HEK293 (cell line): Measurements from ENCODE around the gene SLC9A4.

ENCODE experiments used
- CTCF ChIA-PET: fragments of 350-600 bp; formaldehyde crosslinking; extraction: SDS; loops from one replicate; lab custom pipeline; 2021; ENCODE audit warnings: antibody characterized with exemption; lab: Yijun Ruan, JAX
- POLR2A ChIA-PET: fragments of 300-600 bp; formaldehyde crosslinking; extraction: SDS; loops from one replicate; lab custom pipeline; 2020; ENCODE audit warnings: antibody characterized with exemption, inconsistent platforms; lab: Yijun Ruan, JAX
- H3K27ac ChIP-seq: fragments of 200-500 bp; sonication (Bioruptor generic); 2 replicates; pipeline ENCODE4 v1.5.1; 2014; ENCODE audit warnings: low read depth, low read length, control low read depth, inconsistent platforms; ENCODE audit errors: extremely low read depth
- H3K36me3 ChIP-seq, 2 experiments: fragments of 200-500 bp in 1 of 2; sonication (Bioruptor generic) in 1 of 2; 1 replicate in 1 of 2; 2 replicates in 1 of 2; pipeline ENCODE4 v1.5.1; 2014 to 2017; ENCODE audit warnings: inconsistent platforms in 2 of 2, low read length in 2 of 2; ENCODE audit not compliant: control insufficient read depth in 2 of 2, insufficient read depth in 1 of 2
- H3K4me1 ChIP-seq: fragments of 200-500 bp; sonication (Bioruptor generic); 2 replicates; pipeline ENCODE4 v1.5.1; 2014; ENCODE audit warnings: mild to moderate bottlenecking, low read length, inconsistent platforms; ENCODE audit not compliant: control insufficient read depth, insufficient read depth
- H3K4me3 ChIP-seq: 2 replicates; pipeline ENCODE4 v1.5.1; 2011; ENCODE audit warnings: low read depth, mild to moderate bottlenecking, control low read depth, low read length, moderate library complexity
- H3K9me3 ChIP-seq: fragments of 200-500 bp; sonication (Bioruptor generic); 2 replicates; pipeline ENCODE4 v1.5.1; 2014; ENCODE audit warnings: low read depth, low read length, inconsistent platforms; ENCODE audit not compliant: control insufficient read depth, insufficient read depth
- BCL11B ChIP-seq: fragments of 450-650 bp; formaldehyde crosslinking; IDR thresholded peaks from 2 replicates; pipeline ENCODE4 v1.5.1; 2016; ENCODE audit warnings: low read depth, missing biosample characterization, missing genetic modification characterization
- EGR2 ChIP-seq: fragments of 450-650 bp; formaldehyde crosslinking; IDR thresholded peaks from 2 replicates; pipeline ENCODE4 v1.5.1; 2016; ENCODE audit warnings: low read depth, missing biosample characterization, missing genetic modification characterization
- HOXC10 ChIP-seq: sonication (generic); formaldehyde crosslinking; IDR thresholded peaks from 2 replicates; pipeline ENCODE4 v1.8.1; 2023; ENCODE audit warnings: mild to moderate bottlenecking, missing genetic modification reagents
- IKZF3 ChIP-seq: fragments of 450-650 bp; IDR thresholded peaks from 2 replicates; pipeline ENCODE4 v1.5.0; 2018; ENCODE audit warnings: missing biosample characterization, mild to moderate bottlenecking, missing genetic modification characterization, moderate library complexity
- MEIS1 ChIP-seq: sonication (generic); formaldehyde crosslinking; IDR thresholded peaks from 2 replicates; pipeline ENCODE4 v1.8.1; 2022; ENCODE audit warnings: missing genetic modification reagents, mild to moderate bottlenecking, borderline replicate concordance
- MYNN ChIP-seq: fragments of 450-650 bp; formaldehyde crosslinking; IDR thresholded peaks from 2 replicates; pipeline ENCODE4 v1.5.1; 2016; ENCODE audit warnings: missing biosample characterization, missing genetic modification characterization, borderline replicate concordance
- REPIN1 ChIP-seq: fragments of 450-650 bp; formaldehyde crosslinking; IDR thresholded peaks from 2 replicates; pipeline ENCODE4 v1.5.1; 2017; ENCODE audit warnings: missing biosample characterization, missing genetic modification characterization, low read depth
- SCRT2 ChIP-seq: fragments of 450-650 bp; formaldehyde crosslinking; IDR thresholded peaks from 2 replicates; pipeline ENCODE4 v1.5.1; 2016; ENCODE audit warnings: missing biosample characterization, missing genetic modification characterization
- TRIM28 ChIP-seq: IDR thresholded peaks from 2 replicates; pipeline ENCODE4 v1.6.1; 2011; ENCODE audit warnings: low read length, control low read depth, borderline replicate concordance
- ZBTB20 ChIP-seq: fragments of 450-650 bp; formaldehyde crosslinking; IDR thresholded peaks from 2 replicates; pipeline ENCODE4 v1.5.1; 2016; ENCODE audit warnings: missing biosample characterization, missing genetic modification characterization
- ZBTB48 ChIP-seq: fragments of 450-650 bp; formaldehyde crosslinking; IDR thresholded peaks from 2 replicates; pipeline ENCODE4 v1.5.1; 2016; ENCODE audit warnings: missing biosample characterization, missing genetic modification characterization
- ZFP37 ChIP-seq: fragments of 450-650 bp; formaldehyde crosslinking; IDR thresholded peaks from 2 replicates; pipeline ENCODE4 v1.5.1; 2016; ENCODE audit warnings: missing biosample characterization, missing genetic modification characterization
- ZNF138 ChIP-seq: fragments of 450-650 bp; formaldehyde crosslinking; IDR thresholded peaks from 2 replicates; pipeline ENCODE4 v1.5.1; 2016; ENCODE audit warnings: missing biosample characterization, missing genetic modification characterization, borderline replicate concordance
- ZNF48 ChIP-seq: fragments of 450-650 bp; formaldehyde crosslinking; IDR thresholded peaks from 2 replicates; pipeline ENCODE4 v1.5.1; 2016; ENCODE audit warnings: missing biosample characterization, missing genetic modification characterization
- ZNF514 ChIP-seq: fragments of 450-650 bp; formaldehyde crosslinking; IDR thresholded peaks from 2 replicates; pipeline ENCODE4 v1.5.1; 2016; ENCODE audit warnings: missing biosample characterization, missing genetic modification characterization
- ZNF571 ChIP-seq: fragments of 450-650 bp; formaldehyde crosslinking; IDR thresholded peaks from 2 replicates; pipeline ENCODE4 v1.5.0; 2017; ENCODE audit warnings: missing biosample characterization, missing genetic modification characterization
- ZNF600 ChIP-seq: fragments of 450-650 bp; formaldehyde crosslinking; IDR thresholded peaks from 2 replicates; pipeline ENCODE4 v1.5.1; 2016; ENCODE audit warnings: missing biosample characterization, missing genetic modification characterization
- ZNF610 ChIP-seq: fragments of 450-650 bp; formaldehyde crosslinking; IDR thresholded peaks from 2 replicates; pipeline ENCODE4 v1.5.1; 2016; ENCODE audit warnings: missing biosample characterization, missing genetic modification characterization, borderline replicate concordance
- ZNF621 ChIP-seq: fragments of 450-650 bp; formaldehyde crosslinking; IDR thresholded peaks from 2 replicates; pipeline ENCODE4 v1.5.1; 2017; ENCODE audit warnings: missing biosample characterization, missing genetic modification characterization
- ZNF629 ChIP-seq: fragments of 450-650 bp; formaldehyde crosslinking; IDR thresholded peaks from 2 replicates; pipeline ENCODE4 v1.5.1; 2017; ENCODE audit warnings: missing biosample characterization, missing genetic modification characterization
- ZNF639 ChIP-seq: fragments of 450-650 bp; formaldehyde crosslinking; IDR thresholded peaks from 2 replicates; pipeline ENCODE4 v1.5.1; 2016; ENCODE audit warnings: missing biosample characterization, missing genetic modification characterization
- ZNF664 ChIP-seq: fragments of 450-650 bp; formaldehyde crosslinking; IDR thresholded peaks from 2 replicates; pipeline ENCODE4 v1.5.1; 2016; ENCODE audit warnings: missing biosample characterization, missing genetic modification characterization
- ZNF707 ChIP-seq: fragments of 450-650 bp; formaldehyde crosslinking; IDR thresholded peaks from 2 replicates; pipeline ENCODE4 v1.5.1; 2016; ENCODE audit warnings: missing biosample characterization, missing genetic modification characterization
- ZNF76 ChIP-seq: fragments of 450-650 bp; formaldehyde crosslinking; IDR thresholded peaks from 2 replicates; pipeline ENCODE4; 2016; ENCODE audit warnings: low read depth, missing biosample characterization, missing genetic modification characterization, borderline replicate concordance
- ZNF768 ChIP-seq: fragments of 450-650 bp; formaldehyde crosslinking; IDR thresholded peaks from 2 replicates; pipeline ENCODE4 v1.5.1; 2018; ENCODE audit warnings: missing biosample characterization, mild to moderate bottlenecking, missing genetic modification characterization
- ZNF791 ChIP-seq: fragments of 450-650 bp; formaldehyde crosslinking; IDR thresholded peaks from 2 replicates; pipeline ENCODE4 v1.5.1; 2016; ENCODE audit warnings: missing biosample characterization, missing genetic modification characterization
- ZSCAN23 ChIP-seq: fragments of 450-650 bp; formaldehyde crosslinking; IDR thresholded peaks from 2 replicates; pipeline ENCODE4 v1.5.1; 2016; ENCODE audit warnings: missing biosample characterization, missing genetic modification characterization
- TF ChIP-seq, protein P1 (sequence below): fragments of 450-650 bp; formaldehyde crosslinking; IDR thresholded peaks from 2 replicates; pipeline ENCODE4 v1.5.1; 2017; ENCODE audit warnings: missing biosample characterization, mild to moderate bottlenecking, missing genetic modification characterization, moderate library complexity
- TF ChIP-seq, protein P2 (sequence below): fragments of 450-650 bp; formaldehyde crosslinking; optimal IDR thresholded peaks from 2 replicates; pipeline ENCODE3; 2016; ENCODE audit warnings: missing biosample characterization, mild to moderate bottlenecking, missing genetic modification characterization
- TF ChIP-seq, protein P3 (sequence below): fragments of 450-650 bp; formaldehyde crosslinking; IDR thresholded peaks from 2 replicates; pipeline ENCODE4 v1.5.1; 2016; ENCODE audit warnings: missing biosample characterization, missing genetic modification characterization

SLC9A4 gene

DNA sequence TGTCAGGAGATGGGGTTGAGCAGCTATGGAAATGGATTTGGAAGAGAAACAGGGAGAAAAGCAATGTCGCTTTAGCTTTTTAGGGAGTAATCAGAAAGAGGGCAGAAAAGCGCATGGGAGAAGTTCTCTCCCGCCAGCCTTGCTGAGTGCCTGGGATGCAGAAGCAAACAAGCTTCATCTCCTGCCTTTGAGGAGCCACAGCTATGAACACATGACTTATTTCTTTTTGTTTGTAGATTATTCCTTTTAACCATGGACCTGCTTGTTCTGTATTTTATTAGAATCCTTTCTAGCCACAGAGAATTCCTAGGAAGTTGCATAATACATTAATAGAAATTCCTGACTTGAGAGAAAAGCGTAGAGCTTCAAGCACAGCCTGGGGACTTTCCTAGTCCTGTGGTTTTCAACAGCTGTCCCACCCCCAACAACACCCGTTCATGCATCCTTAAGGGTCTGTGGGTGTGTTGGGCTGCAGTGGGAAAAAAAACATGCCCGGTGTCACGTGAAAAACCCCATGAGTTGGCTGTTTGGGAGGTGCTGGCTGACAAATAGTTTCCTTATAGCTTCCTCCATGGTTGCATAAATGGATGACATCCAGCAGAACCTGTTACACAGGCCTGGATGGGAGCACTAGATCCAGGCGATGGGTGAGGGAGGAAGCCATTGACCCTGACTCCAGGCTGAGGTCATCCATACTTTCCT, 14.9 kb downstream of the SLC9A4 start:
- Histone ChIP-seq H3K27ac (no peak overlapping the region), H3K4me3 (no peak overlapping the region)

DNA sequence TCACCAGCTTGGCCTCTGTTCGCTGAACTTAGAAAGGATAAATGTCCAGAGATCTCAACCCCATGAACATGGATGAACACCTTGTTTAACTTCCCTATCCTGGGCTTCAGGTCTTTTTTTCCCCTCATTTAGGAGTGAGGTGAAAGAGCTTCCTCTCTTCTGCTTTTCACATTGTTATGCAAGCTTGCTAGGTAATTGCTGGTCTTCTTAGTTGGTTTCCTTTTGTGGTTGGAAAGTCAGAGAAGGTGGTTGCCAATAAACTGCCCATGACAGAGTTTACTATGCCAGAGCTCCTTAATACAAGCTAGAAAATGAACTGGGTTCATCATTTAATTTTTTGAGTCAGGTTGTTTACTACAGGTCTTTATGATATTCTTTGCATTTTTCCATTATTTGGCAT, 16.6 kb downstream of the SLC9A4 start:
- ChIA-PET POLR2A (no interaction called here), CTCF (interaction anchor here (1.0 to 4.4 kb wide), 3 partner anchors 10 to 126 kb away, joined by 3 to 23 read pairs (median 3); partner anchors contain the start of gene SLC9A4)
- Histone ChIP-seq H3K27ac (no peak overlapping the region), H3K4me3 (no peak overlapping the region), H3K4me1 (no peaks in the 10 kb centered on the region), H3K36me3 (no peaks in the 10 kb centered on the region), H3K9me3 (no peaks in the 10 kb centered on the region)
- TF ChIP-seq ZSCAN23 (tag by site-specific recombination) (no peak), ZNF639 (no peak), ZNF514 (no peak), ZNF610 (no peak), ZNF621 (tag by site-specific recombination) (no peak), ZNF629 (tag by site-specific recombination) (no peak), IKZF3 (tag by site-specific recombination) (no peak), ZNF138 (no peak), ZNF707 (tag by site-specific recombination) (no peak), HOXC10 (CRISPR knock-in tag) (no peak), REPIN1 (tag by site-specific recombination) (no peak), ZBTB48 (tag by site-specific recombination) (no peak), ZNF571 (no peak), ZBTB20 (tag by site-specific recombination) (no peak), ZNF791 (tag by site-specific recombination) (no peak), MEIS1 (CRISPR knock-in tag) (no peak), ZFP37 (tag by site-specific recombination) (no peak)
- TF ChIP-seq, protein P1, sequence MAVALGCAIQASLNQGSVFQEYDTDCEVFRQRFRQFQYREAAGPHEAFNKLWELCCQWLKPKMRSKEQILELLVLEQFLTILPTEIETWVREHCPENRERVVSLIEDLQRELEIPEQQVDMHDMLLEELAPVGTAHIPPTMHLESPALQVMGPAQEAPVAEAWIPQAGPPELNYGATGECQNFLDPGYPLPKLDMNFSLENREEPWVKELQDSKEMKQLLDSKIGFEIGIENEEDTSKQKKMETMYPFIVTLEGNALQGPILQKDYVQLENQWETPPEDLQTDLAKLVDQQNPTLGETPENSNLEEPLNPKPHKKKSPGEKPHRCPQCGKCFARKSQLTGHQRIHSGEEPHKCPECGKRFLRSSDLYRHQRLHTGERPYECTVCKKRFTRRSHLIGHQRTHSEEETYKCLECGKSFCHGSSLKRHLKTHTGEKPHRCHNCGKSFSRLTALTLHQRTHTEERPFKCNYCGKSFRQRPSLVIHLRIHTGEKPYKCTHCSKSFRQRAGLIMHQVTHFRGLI (tag by site-specific recombination): no peak
- TF ChIP-seq, protein P2, sequence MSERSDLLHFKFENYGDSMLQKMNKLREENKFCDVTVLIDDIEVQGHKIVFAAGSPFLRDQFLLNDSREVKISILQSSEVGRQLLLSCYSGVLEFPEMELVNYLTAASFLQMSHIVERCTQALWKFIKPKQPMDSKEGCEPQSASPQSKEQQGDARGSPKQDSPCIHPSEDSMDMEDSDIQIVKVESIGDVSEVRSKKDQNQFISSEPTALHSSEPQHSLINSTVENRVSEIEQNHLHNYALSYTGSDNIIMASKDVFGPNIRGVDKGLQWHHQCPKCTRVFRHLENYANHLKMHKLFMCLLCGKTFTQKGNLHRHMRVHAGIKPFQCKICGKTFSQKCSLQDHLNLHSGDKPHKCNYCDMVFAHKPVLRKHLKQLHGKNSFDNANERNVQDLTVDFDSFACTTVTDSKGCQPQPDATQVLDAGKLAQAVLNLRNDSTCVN: no peak
- TF ChIP-seq, protein P3, sequence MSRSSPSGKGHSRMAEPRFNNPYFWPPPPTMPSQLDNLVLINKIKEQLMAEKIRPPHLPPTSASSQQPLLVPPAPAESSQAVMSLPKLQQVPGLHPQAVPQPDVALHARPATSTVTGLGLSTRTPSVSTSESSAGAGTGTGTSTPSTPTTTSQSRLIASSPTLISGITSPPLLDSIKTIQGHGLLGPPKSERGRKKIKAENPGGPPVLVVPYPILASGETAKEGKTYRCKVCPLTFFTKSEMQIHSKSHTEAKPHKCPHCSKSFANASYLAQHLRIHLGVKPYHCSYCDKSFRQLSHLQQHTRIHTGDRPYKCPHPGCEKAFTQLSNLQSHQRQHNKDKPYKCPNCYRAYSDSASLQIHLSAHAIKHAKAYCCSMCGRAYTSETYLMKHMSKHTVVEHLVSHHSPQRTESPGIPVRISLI (tag by site-specific recombination): no peak
- TF ChIP-seq, all 188 proteins: peak for 0

More for the DNA sequence above, 14.9 kb downstream of the SLC9A4 start:
- Histone ChIP-seq H3K36me3 (no peaks in the 10 kb centered on the region), H3K9me3 (no peaks in the 10 kb centered on the region), H3K4me1 (no peaks in the 10 kb centered on the region)
- TF ChIP-seq ZNF76 (tag by site-specific recombination) (no peak), ZNF600 (no peak), MYNN (tag by site-specific recombination) (no peak), SCRT2 (tag by site-specific recombination) (no peak), TRIM28 (no peak), BCL11B (tag by site-specific recombination) (no peak), ZNF664 (tag by site-specific recombination) (no peak), EGR2 (tag by site-specific recombination) (no peak), ZNF768 (no peak), ZNF48 (tag by site-specific recombination) (no peak)
- POLR2A ChIA-PET: interaction anchor here (0.6 kb wide), 1 partner anchor 384 kb away, joined by 6 read pairs; no protein-coding TSS in a partner anchor
- CTCF ChIA-PET: interaction anchor here (0.7 to 4.4 kb wide), 4 partner anchors 15 to 1733 kb away, joined by 3 to 23 read pairs (median 4); partner anchors contain the start of gene SLC9A4
